RWPE2 (cell line): ENCODE measurements around the gene FAM222A.

Source experiments
- ATAC-seq: fragments of 200-7000 bp; cut with Tn5 transposase; 3 replicates; pipeline ENCODE4 v1.9.1; 2021; ENCODE audit warnings: low read depth
- DNase-seq: peaks from one replicate; pipeline ENCODE4 v3.0.0-alpha.2; 2020; ENCODE audit warnings: low spot score
- H3K27ac ChIP-seq: fragments of 450-650 bp; 2 replicates; pipeline ENCODE4 v1.5.1; 2017; ENCODE audit warnings: mild to moderate bottlenecking; ENCODE audit not compliant: poor library complexity, severe bottlenecking
- H3K27me3 ChIP-seq: fragments of 250-450 bp; sonication (Bioruptor Pico); 2 replicates; pipeline ENCODE4 v1.5.1; 2021; ENCODE audit warnings: mild to moderate bottlenecking, moderate library complexity; ENCODE audit not compliant: insufficient read depth, poor library complexity, severe bottlenecking
- H3K36me3 ChIP-seq: fragments of 250-450 bp; sonication (Bioruptor Pico); 2 replicates; pipeline ENCODE4 v1.5.1; 2020; ENCODE audit warnings: low read depth, mild to moderate bottlenecking, moderate library complexity
- H3K4me1 ChIP-seq: fragments of 250-450 bp; sonication (Bioruptor Pico); 2 replicates; pipeline ENCODE4 v1.5.1; 2021; ENCODE audit warnings: mild to moderate bottlenecking, moderate library complexity; ENCODE audit not compliant: insufficient read depth, poor library complexity, severe bottlenecking
- H3K4me3 ChIP-seq: fragments of 250-450 bp; sonication (Bioruptor Pico); 2 replicates; pipeline ENCODE4 v1.5.1; 2021; ENCODE audit warnings: mild to moderate bottlenecking, moderate library complexity; ENCODE audit not compliant: severe bottlenecking
- H3K9me3 ChIP-seq: fragments of 250-450 bp; sonication (Bioruptor Pico); 2 replicates; pipeline ENCODE4 v1.5.1; 2021; ENCODE audit warnings: mild to moderate bottlenecking, moderate library complexity; ENCODE audit not compliant: severe bottlenecking
- CTCF ChIP-seq: fragments of 450-650 bp; IDR thresholded peaks from one replicate; pipeline ENCODE4 v1.5.1; 2017; ENCODE audit warnings: mild to moderate bottlenecking, moderate library complexity; ENCODE audit not compliant: poor library complexity, severe bottlenecking

FAM222A gene

GRCh38 chr12:109683316-109683715 is 30.3 kb upstream of the FAM222A start:
- Histone ChIP-seq H3K27me3 (peaks cover 2% of the 10 kb centered on the region), H3K4me3 (no peak overlapping the region), H3K4me1 (no peaks in the 10 kb centered on the region), H3K9me3 (no peaks in the 10 kb centered on the region), H3K27ac (no peak overlapping the region), H3K36me3 (no peaks in the 10 kb centered on the region)
- TF ChIP-seq CTCF, result no peak
- ATAC-seq (no peak), DNase-seq (no peak)

GRCh38 chr12:109685574-109686447 is 27.8 kb upstream of the FAM222A start:
- no peaks in the 10 kb centered on the region for H3K4me1 ChIP-seq
- no peaks in the 10 kb centered on the region for H3K36me3 ChIP-seq
- TF ChIP-seq CTCF, result no peak
- no peaks in the 10 kb centered on the region for H3K9me3 ChIP-seq
- H3K27me3 ChIP-seq, result no peaks in the 10 kb centered on the region
- DNase-seq, result no peak
- H3K4me3 ChIP-seq, result no peak overlapping the region
- ATAC-seq, result no peak
- no peak overlapping the region for H3K27ac ChIP-seq

GRCh38 chr12:109686523-109686922 is 27.1 kb upstream of the FAM222A start:
- Histone ChIP-seq H3K9me3 (no peaks in the 10 kb centered on the region), H3K27me3 (no peaks in the 10 kb centered on the region), H3K27ac (no peak overlapping the region), H3K4me3 (no peak overlapping the region), H3K36me3 (no peaks in the 10 kb centered on the region), H3K4me1 (no peaks in the 10 kb centered on the region)
- ATAC-seq (no peak), DNase-seq (no peak)
- no peak for TF ChIP-seq CTCF

GRCh38 chr12:109687250-109687649 is 26.4 kb upstream of the FAM222A start:
- Histone ChIP-seq H3K27me3 (no peaks in the 10 kb centered on the region), H3K9me3 (no peaks in the 10 kb centered on the region), H3K4me1 (no peaks in the 10 kb centered on the region), H3K36me3 (no peaks in the 10 kb centered on the region), H3K27ac (no peak overlapping the region), H3K4me3 (no peak overlapping the region)
- ATAC-seq, result no peak
- DNase-seq, result no peak
- TF ChIP-seq CTCF, result no peak

- no peaks in the 10 kb centered on the region for H3K4me1 ChIP-seq
- no peak for DNase-seq
- H3K9me3 ChIP-seq, result no peaks in the 10 kb centered on the region
- TF ChIP-seq CTCF, result no peak
- H3K36me3 ChIP-seq, result no peaks in the 10 kb centered on the region
- H3K27me3 ChIP-seq, result no peaks in the 10 kb centered on the region
- H3K4me3 ChIP-seq, result no peak overlapping the region
- no peak overlapping the region for H3K27ac ChIP-seq
- ATAC-seq, result no peak
Measured at GRCh38 chr12:109689426-109689825, 24.2 kb upstream of the FAM222A start.
